GM19023 (cell line): Measurements from ENCODE around the gene JAK3.
"Not testable (repeated sequence)": the region's sequence is repeated elsewhere in the genome, so short reads cannot be mapped to it uniquely, and the experiment has no call there.

Experiments
- ATAC-seq: cut with Tn5 transposase; IDR thresholded peaks from one replicate; pipeline ENCODE4 v1.9.1; 2021; ENCODE audit warnings: mild to moderate bottlenecking, moderate library complexity; ENCODE audit not compliant: unreplicated experiment

JAK3 gene

GRCh38 chr19:17778968-17779929 is 68.5 kb downstream of the JAK3 start:
- no peak for ATAC-seq

- ATAC-seq = no peak
Measured at GRCh38 chr19:17778251-17778967, 69.4 kb downstream of the JAK3 start.

- not testable (repeated sequence) for ATAC-seq
Measured at GRCh38 chr19:17777840-17778239, 69.9 kb downstream of the JAK3 start.

GRCh38 chr19:17775991-17776803 is 71.6 kb downstream of the JAK3 start:
- ATAC-seq = peak; percentile 70

- no peak for ATAC-seq
Measured at GRCh38 chr19:17775245-17775927, 72.4 kb downstream of the JAK3 start.
